Measurements from ENCODE around the gene ZCCHC7.

ZCCHC7 gene

DNA sequence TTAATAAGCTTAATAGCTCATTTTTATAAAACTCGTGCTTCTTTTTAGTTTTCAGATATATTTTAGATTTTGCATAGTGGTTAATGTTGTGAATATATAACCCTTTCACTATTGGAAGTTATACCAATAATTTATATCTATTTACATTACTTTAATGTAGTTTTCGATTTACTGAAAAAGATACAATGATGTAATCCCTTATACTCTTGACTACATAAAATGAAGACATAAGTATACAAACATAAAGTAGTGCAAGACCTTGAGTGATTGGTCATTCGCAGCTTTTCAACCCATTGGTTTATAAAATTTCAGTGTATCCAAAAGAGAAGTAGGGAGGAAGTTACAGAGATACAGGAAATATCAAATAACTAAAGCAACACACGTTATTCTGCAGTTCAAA is 217.8 kb downstream of the ZCCHC7 start:
- Histone ChIP-seq H3K27ac (ENCODE audit: low read depth, low read length) (no peak overlapping the region), H3K4me1 (ENCODE audit: control insufficient read depth in 1 of 2, insufficient read depth in 2 of 2, low read length in 2 of 2) (peaks cover 0 to 6% of the 10 kb centered on the region in 2 donors), H3K27me3 (ENCODE audit: control insufficient read depth in 1 of 2, insufficient read depth in 2 of 2, low read length in 2 of 2) (no peaks in the 10 kb centered on the region), H3K36me3 (ENCODE audit: control insufficient read depth in 1 of 2, insufficient read depth in 2 of 2, low read length in 2 of 2) (no peaks in the 10 kb centered on the region), H3K9me3 (ENCODE audit: control insufficient read depth in 1 of 2, low read length in 2 of 2) (no peaks in the 10 kb centered on the region), H3K4me3 (ENCODE audit: low read depth in 1 of 2, low read length in 2 of 2) (no peak overlapping the region), H3K9ac (ENCODE audit: low read depth in 1 of 2, low read length in 2 of 2) (no peak overlapping the region)

DNA sequence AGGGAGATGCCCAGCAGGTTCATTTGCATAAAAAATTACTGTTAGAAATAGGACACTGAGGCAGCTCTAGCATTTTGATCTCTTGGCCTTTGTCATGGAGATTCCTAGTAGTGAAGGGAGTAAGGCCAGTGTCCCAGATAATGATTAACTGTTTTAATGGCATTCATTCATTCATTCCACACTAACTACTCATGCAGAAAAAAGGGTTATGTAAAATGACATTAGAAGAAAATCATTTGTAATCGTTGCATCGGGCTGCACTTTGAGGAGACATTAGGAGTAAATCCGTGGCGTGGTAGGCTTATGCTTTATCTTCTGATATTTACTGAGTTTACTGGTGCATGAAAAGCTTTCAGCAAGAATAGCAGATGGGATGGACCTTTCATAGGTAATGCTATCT is 219.5 kb downstream of the ZCCHC7 start:
- Histone ChIP-seq H3K4me1 (ENCODE audit: control insufficient read depth in 1 of 2, insufficient read depth in 2 of 2, low read length in 2 of 2) (peaks cover 0 to 6% of the 10 kb centered on the region in 2 donors), H3K27me3 (ENCODE audit: control insufficient read depth in 1 of 2, insufficient read depth in 2 of 2, low read length in 2 of 2) (no peaks in the 10 kb centered on the region), H3K36me3 (ENCODE audit: control insufficient read depth in 1 of 2, insufficient read depth in 2 of 2, low read length in 2 of 2) (no peaks in the 10 kb centered on the region), H3K27ac (ENCODE audit: low read depth, low read length) (no peak overlapping the region), H3K9me3 (ENCODE audit: control insufficient read depth in 1 of 2, low read length in 2 of 2) (no peaks in the 10 kb centered on the region), H3K4me3 (ENCODE audit: low read depth in 1 of 2, low read length in 2 of 2) (no peak overlapping the region), H3K9ac (ENCODE audit: low read depth in 1 of 2, low read length in 2 of 2) (no peak overlapping the region)

DNA sequence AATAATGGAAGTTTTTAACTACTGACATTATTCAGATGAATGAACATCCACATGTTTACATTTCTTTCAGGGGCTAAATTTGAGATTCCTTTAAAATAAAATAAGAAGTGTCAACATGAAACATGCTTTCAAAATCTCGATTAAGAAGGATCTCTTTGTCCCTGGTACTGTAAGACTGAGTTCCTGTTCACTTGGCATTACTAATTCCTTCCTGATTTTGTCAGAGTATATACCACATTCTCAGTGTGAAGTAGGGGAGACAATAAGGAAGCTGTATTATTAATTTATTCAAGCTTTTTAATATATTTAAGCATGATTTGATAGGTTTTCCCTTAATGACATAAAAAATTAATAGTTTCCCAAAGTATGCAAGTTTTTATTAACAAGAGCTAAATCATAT is 220.6 kb downstream of the ZCCHC7 start:
- Histone ChIP-seq H3K9ac (ENCODE audit: low read depth in 1 of 2, low read length in 2 of 2) (no peak overlapping the region), H3K36me3 (ENCODE audit: control insufficient read depth in 1 of 2, insufficient read depth in 2 of 2, low read length in 2 of 2) (no peaks in the 10 kb centered on the region), H3K4me3 (ENCODE audit: low read depth in 1 of 2, low read length in 2 of 2) (no peak overlapping the region), H3K4me1 (ENCODE audit: control insufficient read depth in 1 of 2, insufficient read depth in 2 of 2, low read length in 2 of 2) (peaks cover 0 to 6% of the 10 kb centered on the region in 2 donors), H3K9me3 (ENCODE audit: control insufficient read depth in 1 of 2, low read length in 2 of 2) (no peaks in the 10 kb centered on the region), H3K27me3 (ENCODE audit: control insufficient read depth in 1 of 2, insufficient read depth in 2 of 2, low read length in 2 of 2) (no peaks in the 10 kb centered on the region), H3K27ac (ENCODE audit: low read depth, low read length) (no peak overlapping the region)

DNA sequence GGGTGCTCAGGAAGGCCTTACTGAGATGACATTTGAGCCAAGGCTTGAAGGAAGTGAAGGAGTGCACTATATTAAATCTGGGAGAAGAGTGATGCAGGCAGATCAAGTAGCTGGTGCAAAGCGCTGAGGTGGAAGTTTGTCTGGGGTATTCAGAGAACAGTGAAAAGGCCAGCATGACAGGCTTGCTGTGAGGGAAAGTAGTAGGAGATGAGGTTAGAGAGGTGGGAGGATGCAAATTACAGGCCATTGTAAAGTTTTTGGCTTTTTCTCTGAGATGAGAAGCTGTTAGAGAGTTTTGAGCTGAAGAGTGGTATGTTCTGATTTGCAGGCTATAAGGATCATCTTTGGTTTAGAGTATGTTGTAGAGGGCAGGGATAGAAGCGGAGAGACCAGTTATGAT is 221.3 kb downstream of the ZCCHC7 start:
- no peaks in the 10 kb centered on the region for H3K27me3 ChIP-seq (ENCODE audit: control insufficient read depth in 1 of 2, insufficient read depth in 2 of 2, low read length in 2 of 2)
- H3K4me3 ChIP-seq (ENCODE audit: low read depth in 1 of 2, low read length in 2 of 2) = no peak overlapping the region
- no peaks in the 10 kb centered on the region for H3K36me3 ChIP-seq (ENCODE audit: control insufficient read depth in 1 of 2, insufficient read depth in 2 of 2, low read length in 2 of 2)
- no peak overlapping the region for H3K27ac ChIP-seq (ENCODE audit: low read depth, low read length)
- H3K4me1 ChIP-seq (ENCODE audit: control insufficient read depth in 1 of 2, insufficient read depth in 2 of 2, low read length in 2 of 2) = peaks cover 0 to 6% of the 10 kb centered on the region in 2 donors
- H3K9me3 ChIP-seq (ENCODE audit: control insufficient read depth in 1 of 2, low read length in 2 of 2) = no peaks in the 10 kb centered on the region
- no peak overlapping the region for H3K9ac ChIP-seq (ENCODE audit: low read depth in 1 of 2, low read length in 2 of 2)

DNA sequence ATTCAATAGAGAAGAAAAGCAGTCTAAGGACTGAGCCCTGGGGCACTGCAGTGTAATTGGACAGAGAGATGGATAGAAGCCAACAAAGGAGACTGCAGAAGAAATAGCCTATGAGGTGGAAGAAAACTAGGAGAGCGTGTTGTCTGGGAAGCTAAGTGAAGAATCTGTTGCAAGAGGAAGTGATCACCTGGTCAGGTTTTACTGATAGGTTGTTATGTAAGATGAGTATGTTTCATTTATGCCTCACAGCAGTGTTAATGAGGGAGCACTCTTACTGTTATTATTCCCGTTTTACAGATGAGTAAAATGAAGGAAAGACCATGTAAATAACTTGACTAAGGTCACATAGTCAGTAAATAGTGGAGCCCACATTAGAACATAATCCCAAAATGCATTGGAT is 222.1 kb downstream of the ZCCHC7 start:
- Histone ChIP-seq H3K27ac (ENCODE audit: low read depth, low read length) (no peak overlapping the region), H3K9me3 (ENCODE audit: control insufficient read depth in 1 of 2, low read length in 2 of 2) (no peaks in the 10 kb centered on the region), H3K27me3 (ENCODE audit: control insufficient read depth in 1 of 2, insufficient read depth in 2 of 2, low read length in 2 of 2) (no peaks in the 10 kb centered on the region), H3K4me1 (ENCODE audit: control insufficient read depth in 1 of 2, insufficient read depth in 2 of 2, low read length in 2 of 2) (peaks cover 0 to 4% of the 10 kb centered on the region in 2 donors), H3K9ac (ENCODE audit: low read depth in 1 of 2, low read length in 2 of 2) (no peak overlapping the region), H3K4me3 (ENCODE audit: low read depth in 1 of 2, low read length in 2 of 2) (no peak overlapping the region), H3K36me3 (ENCODE audit: control insufficient read depth in 1 of 2, insufficient read depth in 2 of 2, low read length in 2 of 2) (no peaks in the 10 kb centered on the region)

DNA sequence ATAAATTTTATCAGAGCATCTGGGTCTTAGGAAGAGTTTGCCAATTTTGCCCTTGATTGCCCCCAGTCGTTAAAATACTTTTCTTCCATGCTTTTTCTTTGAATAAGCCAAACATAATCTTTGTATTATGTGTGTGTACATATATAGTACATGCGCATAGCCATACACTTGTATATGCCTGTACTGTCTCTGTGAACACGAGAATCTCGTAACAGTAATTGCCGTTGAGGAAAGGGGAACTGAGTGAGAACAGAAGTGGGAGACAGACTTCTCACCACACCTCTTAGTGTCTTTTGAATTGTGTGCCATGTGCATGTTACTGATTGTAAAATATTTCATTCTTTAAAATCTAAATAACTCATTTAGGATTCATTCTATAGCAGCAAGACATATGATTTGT is 222.5 kb downstream of the ZCCHC7 start:
- no peak overlapping the region for H3K4me3 ChIP-seq (ENCODE audit: low read depth in 1 of 2, low read length in 2 of 2)
- peaks cover 0 to under 1% of the 10 kb centered on the region in 2 donors for H3K4me1 ChIP-seq (ENCODE audit: control insufficient read depth in 1 of 2, insufficient read depth in 2 of 2, low read length in 2 of 2)
- H3K36me3 ChIP-seq (ENCODE audit: control insufficient read depth in 1 of 2, insufficient read depth in 2 of 2, low read length in 2 of 2) = no peaks in the 10 kb centered on the region

DNA sequence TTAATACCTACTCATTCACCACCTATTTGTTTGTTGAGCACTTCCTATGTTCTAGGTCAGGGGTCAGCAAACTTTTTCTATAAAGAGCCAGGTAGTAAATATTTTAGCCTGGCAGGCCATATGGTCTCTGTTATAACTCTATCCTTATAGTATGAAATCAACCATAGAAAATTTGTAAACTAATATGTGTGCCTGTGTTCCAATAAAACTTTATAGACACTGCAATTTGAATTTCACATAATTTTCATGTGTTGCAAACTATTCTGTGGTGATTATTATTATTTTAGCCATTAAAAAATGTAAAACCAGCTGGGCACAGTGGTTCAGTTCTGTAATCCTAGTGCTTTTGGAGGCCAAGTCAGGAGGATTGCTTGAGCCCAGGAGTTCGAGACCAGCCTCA is 223.3 kb downstream of the ZCCHC7 start:
- Histone ChIP-seq H3K4me3 (ENCODE audit: low read depth in 1 of 2, low read length in 2 of 2) (no peak overlapping the region), H3K36me3 (ENCODE audit: control insufficient read depth in 1 of 2, insufficient read depth in 2 of 2, low read length in 2 of 2) (no peaks in the 10 kb centered on the region), H3K27me3 (ENCODE audit: control insufficient read depth in 1 of 2, insufficient read depth in 2 of 2, low read length in 2 of 2) (no peaks in the 10 kb centered on the region), H3K9me3 (ENCODE audit: control insufficient read depth in 1 of 2, low read length in 2 of 2) (no peaks in the 10 kb centered on the region), H3K9ac (ENCODE audit: low read depth in 1 of 2, low read length in 2 of 2) (no peak overlapping the region), H3K4me1 (ENCODE audit: control insufficient read depth in 1 of 2, insufficient read depth in 2 of 2, low read length in 2 of 2) (no peaks in the 10 kb centered on the region), H3K27ac (ENCODE audit: low read depth, low read length) (no peak overlapping the region)

More for the DNA sequence above, 222.5 kb downstream of the ZCCHC7 start:
- Histone ChIP-seq H3K27me3 (ENCODE audit: control insufficient read depth in 1 of 2, insufficient read depth in 2 of 2, low read length in 2 of 2) (no peaks in the 10 kb centered on the region), H3K9ac (ENCODE audit: low read depth in 1 of 2, low read length in 2 of 2) (no peak overlapping the region), H3K9me3 (ENCODE audit: control insufficient read depth in 1 of 2, low read length in 2 of 2) (no peaks in the 10 kb centered on the region), H3K27ac (ENCODE audit: low read depth, low read length) (no peak overlapping the region)

DNA sequence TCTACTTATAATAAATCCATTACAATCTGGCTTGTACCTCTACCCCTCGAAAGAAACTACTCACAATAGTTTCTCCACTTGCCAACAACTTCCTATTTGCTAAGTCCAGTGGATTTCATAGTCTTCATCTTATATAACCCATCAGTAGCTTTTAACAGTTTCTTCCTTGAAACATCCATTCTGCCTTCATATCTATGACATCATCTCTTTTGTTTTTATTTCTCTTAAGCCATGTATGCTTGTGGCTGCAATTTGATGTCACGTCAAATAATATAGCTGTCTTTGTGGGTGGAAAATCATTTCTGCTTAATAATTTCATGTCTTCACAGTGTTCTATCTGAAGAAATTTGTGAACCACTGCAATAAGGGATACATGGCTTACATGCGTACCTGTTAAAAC is 224.7 kb downstream of the ZCCHC7 start:
- H3K27me3 ChIP-seq (ENCODE audit: control insufficient read depth in 1 of 2, insufficient read depth in 2 of 2, low read length in 2 of 2) = no peaks in the 10 kb centered on the region

DNA sequence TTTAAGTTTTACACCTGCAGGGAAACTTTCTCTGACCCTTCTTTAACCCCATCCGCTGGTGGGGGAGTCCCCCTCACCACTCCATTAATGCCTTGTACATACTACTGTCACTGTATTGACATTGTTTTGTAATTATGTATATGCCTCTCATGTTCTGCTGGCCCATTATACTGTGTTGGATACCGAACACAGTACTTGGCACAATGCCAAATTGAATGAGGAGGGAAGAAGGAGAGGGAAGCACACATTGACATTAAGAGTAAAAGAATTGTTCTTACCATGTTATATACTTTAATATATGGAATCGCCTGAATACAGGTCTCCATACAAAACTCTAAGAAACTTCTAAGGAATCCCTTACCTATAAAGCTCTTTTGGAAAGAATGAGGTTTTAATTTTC is 228.5 kb downstream of the ZCCHC7 start:
- no peaks in the 10 kb centered on the region for H3K4me1 ChIP-seq (ENCODE audit: control insufficient read depth in 1 of 2, insufficient read depth in 2 of 2, low read length in 2 of 2)
- no peaks in the 10 kb centered on the region for H3K27me3 ChIP-seq (ENCODE audit: control insufficient read depth in 1 of 2, insufficient read depth in 2 of 2, low read length in 2 of 2)
- no peak overlapping the region for H3K27ac ChIP-seq (ENCODE audit: low read depth, low read length)
- peaks cover 4 to 20% of the 10 kb centered on the region in 2 donors for H3K36me3 ChIP-seq (ENCODE audit: control insufficient read depth in 1 of 2, insufficient read depth in 2 of 2, low read length in 2 of 2)
- H3K9ac ChIP-seq (ENCODE audit: low read depth in 1 of 2, low read length in 2 of 2) = no peak overlapping the region
- no peaks in the 10 kb centered on the region for H3K9me3 ChIP-seq (ENCODE audit: control insufficient read depth in 1 of 2, low read length in 2 of 2)
- no peak overlapping the region for H3K4me3 ChIP-seq (ENCODE audit: low read depth in 1 of 2, low read length in 2 of 2)

More for the DNA sequence above, 224.7 kb downstream of the ZCCHC7 start:
- H3K4me1 ChIP-seq (ENCODE audit: control insufficient read depth in 1 of 2, insufficient read depth in 2 of 2, low read length in 2 of 2) = no peaks in the 10 kb centered on the region
- no peak overlapping the region for H3K27ac ChIP-seq (ENCODE audit: low read depth, low read length)
- no peaks in the 10 kb centered on the region for H3K36me3 ChIP-seq (ENCODE audit: control insufficient read depth in 1 of 2, insufficient read depth in 2 of 2, low read length in 2 of 2)
- no peak overlapping the region for H3K4me3 ChIP-seq (ENCODE audit: low read depth in 1 of 2, low read length in 2 of 2)
- H3K9ac ChIP-seq (ENCODE audit: low read depth in 1 of 2, low read length in 2 of 2) = no peak overlapping the region
- no peaks in the 10 kb centered on the region for H3K9me3 ChIP-seq (ENCODE audit: control insufficient read depth in 1 of 2, low read length in 2 of 2)

DNA sequence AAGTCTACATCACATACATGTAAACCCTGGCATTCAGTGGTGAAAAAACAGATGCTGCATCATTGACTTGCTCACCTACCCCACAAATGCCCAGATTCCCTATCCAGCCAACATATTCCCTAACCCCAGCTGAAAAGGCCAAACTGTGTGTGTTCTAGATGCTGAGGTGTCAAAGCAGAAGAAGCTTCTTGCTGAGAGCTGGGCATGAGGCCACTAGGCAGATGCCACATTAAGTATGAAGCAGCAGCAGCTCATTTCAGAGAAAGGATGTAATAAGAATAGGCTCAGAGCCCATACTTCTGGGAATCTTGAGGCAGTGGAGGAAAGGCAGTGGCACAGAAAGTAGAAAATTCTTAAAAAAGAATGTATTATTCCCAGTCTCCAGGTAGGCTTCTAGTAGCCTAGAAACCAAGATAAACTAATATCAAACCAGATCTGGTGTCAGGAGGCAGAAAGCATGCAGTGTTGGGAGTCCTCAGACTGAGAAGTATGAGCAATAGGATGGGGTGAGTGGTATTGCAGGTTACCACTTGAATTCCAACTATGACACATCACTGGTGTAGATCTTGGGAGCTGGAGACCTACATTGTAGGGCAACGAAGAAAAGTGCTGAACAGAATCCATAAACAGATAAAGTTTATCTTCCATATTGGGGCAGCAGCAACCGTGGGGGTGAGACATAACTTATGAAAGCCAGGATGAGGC is 230.3 kb downstream of the ZCCHC7 start:
- H3K4me1 ChIP-seq (ENCODE audit: control insufficient read depth in 1 of 2, insufficient read depth in 2 of 2, low read length in 2 of 2) = no peaks in the 10 kb centered on the region

More for the DNA sequence above, 230.3 kb downstream of the ZCCHC7 start:
- Histone ChIP-seq H3K27me3 (ENCODE audit: control insufficient read depth in 1 of 2, insufficient read depth in 2 of 2, low read length in 2 of 2) (no peaks in the 10 kb centered on the region), H3K4me3 (ENCODE audit: low read depth in 1 of 2, low read length in 2 of 2) (no peak overlapping the region), H3K36me3 (ENCODE audit: control insufficient read depth in 1 of 2, insufficient read depth in 2 of 2, low read length in 2 of 2) (peaks cover 4 to 24% of the 10 kb centered on the region in 2 donors), H3K9ac (ENCODE audit: low read depth in 1 of 2, low read length in 2 of 2) (no peak overlapping the region), H3K9me3 (ENCODE audit: control insufficient read depth in 1 of 2, low read length in 2 of 2) (no peaks in the 10 kb centered on the region), H3K27ac (ENCODE audit: low read depth, low read length) (no peak overlapping the region)

Measured in duodenal mucosa (tissue), 2 donors.